ENCODE data around the gene CHMP1B.

GRCh38 chr18:11899063-11899462 is 47.9 kb downstream of the CHMP1B start:
- TF ChIP-seq POLR2A (IDR thresholded peaks at IDR 0.05; ENCODE audit: low read length) (no peak), GATA1 (IDR thresholded peaks at IDR 0.05; ENCODE audit: low read depth, low read length) (no peak)
